SH-SY5Y (cell line): ENCODE data around the gene PDZD2.

Source experiments
- GATA2 ChIP-seq: IDR thresholded peaks from 2 replicates; pipeline ENCODE4 v1.6.1; 2011; ENCODE audit warnings: mild to moderate bottlenecking, low read depth, low read length
- GATA3 ChIP-seq: IDR thresholded peaks from 2 replicates; pipeline ENCODE4 v1.6.1; 2011; ENCODE audit warnings: low read depth, mild to moderate bottlenecking, low read length, moderate library complexity

DNA sequence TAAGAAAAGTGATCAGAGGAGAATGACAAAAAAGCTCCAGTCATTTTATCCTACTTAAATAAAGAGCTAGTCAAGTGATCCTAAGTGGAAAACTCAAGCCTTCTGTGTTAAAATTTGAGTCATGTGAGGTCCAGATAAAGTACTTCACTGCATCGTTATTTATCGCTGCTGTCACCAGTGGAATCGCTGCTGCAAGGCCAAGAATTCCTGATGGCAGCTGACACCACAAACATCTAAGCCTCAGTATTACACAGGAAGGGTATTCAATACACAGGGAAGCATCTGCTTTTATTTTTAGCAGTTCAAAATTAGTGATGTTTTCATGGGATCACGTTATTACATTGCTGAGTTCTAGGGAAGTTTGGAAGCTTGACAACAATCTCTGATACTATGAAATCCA lies 344.9 kb downstream of the PDZD2 start:
- TF ChIP-seq GATA2 = no peak
- TF ChIP-seq GATA3 = no peak
